ENCODE results near the gene C2orf42. TPM values are rescaled to one million over a fixed set of nuclear protein-coding genes. Genes with fewer than 3 reads are reported as not detected.

The C2orf42 gene
- total and polyA plus RNA-seq, 4 donors: 8.1 to 20.6 (median 13.7) TPM

DNA sequence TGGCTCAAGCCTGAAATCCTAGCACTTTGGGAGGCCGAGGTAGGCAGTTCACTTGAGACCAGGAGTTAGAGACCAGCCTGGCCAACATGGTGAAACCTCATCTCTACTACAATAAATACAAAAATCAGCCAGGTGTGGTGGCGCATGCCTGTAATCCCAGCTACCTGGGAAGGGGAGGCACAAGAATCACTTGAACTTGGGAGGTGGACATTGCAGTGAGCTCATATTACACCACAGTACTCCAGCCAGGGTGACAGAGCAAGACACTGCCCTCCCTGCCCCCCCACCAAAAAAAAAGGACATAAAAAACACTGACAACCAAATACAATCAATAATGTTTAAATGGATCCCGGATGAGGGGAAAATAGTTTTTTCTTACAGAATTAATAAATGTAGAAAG is 49.8 kb upstream of the C2orf42 start:
- WGBS: 89% methylated on average over 3 of the region's 3 CpGs
- no peak for TF ChIP-seq JUND (IDR thresholded peaks at IDR 0.05)
- TF ChIP-seq EGR1 (IDR thresholded peaks at IDR 0.05; ENCODE audit: low read depth in 2 of 2): no peak
- TF ChIP-seq GABPA (IDR thresholded peaks at IDR 0.05 in 1 of 2, conservative IDR thresholded peaks at IDR 0.05 in 1 of 2): no peak
- TF ChIP-seq NR2F2 (IDR thresholded peaks at IDR 0.05): no peak
- no peak for TF ChIP-seq YY1 (IDR thresholded peaks at IDR 0.05)
- TF ChIP-seq HNF4A (conservative IDR thresholded peaks at IDR 0.05): no peak
- TF ChIP-seq, protein P1, sequence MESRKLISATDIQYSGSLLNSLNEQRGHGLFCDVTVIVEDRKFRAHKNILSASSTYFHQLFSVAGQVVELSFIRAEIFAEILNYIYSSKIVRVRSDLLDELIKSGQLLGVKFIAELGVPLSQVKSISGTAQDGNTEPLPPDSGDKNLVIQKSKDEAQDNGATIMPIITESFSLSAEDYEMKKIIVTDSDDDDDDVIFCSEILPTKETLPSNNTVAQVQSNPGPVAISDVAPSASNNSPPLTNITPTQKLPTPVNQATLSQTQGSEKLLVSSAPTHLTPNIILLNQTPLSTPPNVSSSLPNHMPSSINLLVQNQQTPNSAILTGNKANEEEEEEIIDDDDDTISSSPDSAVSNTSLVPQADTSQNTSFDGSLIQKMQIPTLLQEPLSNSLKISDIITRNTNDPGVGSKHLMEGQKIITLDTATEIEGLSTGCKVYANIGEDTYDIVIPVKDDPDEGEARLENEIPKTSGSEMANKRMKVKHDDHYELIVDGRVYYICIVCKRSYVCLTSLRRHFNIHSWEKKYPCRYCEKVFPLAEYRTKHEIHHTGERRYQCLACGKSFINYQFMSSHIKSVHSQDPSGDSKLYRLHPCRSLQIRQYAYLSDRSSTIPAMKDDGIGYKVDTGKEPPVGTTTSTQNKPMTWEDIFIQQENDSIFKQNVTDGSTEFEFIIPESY (IDR thresholded peaks at IDR 0.05): no peak
- TF ChIP-seq, protein P2, sequence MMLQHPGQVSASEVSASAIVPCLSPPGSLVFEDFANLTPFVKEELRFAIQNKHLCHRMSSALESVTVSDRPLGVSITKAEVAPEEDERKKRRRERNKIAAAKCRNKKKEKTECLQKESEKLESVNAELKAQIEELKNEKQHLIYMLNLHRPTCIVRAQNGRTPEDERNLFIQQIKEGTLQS (IDR thresholded peaks at IDR 0.05): no peak
- TF ChIP-seq, protein P3, sequence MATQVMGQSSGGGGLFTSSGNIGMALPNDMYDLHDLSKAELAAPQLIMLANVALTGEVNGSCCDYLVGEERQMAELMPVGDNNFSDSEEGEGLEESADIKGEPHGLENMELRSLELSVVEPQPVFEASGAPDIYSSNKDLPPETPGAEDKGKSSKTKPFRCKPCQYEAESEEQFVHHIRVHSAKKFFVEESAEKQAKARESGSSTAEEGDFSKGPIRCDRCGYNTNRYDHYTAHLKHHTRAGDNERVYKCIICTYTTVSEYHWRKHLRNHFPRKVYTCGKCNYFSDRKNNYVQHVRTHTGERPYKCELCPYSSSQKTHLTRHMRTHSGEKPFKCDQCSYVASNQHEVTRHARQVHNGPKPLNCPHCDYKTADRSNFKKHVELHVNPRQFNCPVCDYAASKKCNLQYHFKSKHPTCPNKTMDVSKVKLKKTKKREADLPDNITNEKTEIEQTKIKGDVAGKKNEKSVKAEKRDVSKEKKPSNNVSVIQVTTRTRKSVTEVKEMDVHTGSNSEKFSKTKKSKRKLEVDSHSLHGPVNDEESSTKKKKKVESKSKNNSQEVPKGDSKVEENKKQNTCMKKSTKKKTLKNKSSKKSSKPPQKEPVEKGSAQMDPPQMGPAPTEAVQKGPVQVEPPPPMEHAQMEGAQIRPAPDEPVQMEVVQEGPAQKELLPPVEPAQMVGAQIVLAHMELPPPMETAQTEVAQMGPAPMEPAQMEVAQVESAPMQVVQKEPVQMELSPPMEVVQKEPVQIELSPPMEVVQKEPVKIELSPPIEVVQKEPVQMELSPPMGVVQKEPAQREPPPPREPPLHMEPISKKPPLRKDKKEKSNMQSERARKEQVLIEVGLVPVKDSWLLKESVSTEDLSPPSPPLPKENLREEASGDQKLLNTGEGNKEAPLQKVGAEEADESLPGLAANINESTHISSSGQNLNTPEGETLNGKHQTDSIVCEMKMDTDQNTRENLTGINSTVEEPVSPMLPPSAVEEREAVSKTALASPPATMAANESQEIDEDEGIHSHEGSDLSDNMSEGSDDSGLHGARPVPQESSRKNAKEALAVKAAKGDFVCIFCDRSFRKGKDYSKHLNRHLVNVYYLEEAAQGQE (IDR thresholded peaks at IDR 0.05): no peak
- no peak for TF ChIP-seq TAF1 (conservative IDR thresholded peaks at IDR 0.05)
- TF ChIP-seq RAD21 (IDR thresholded peaks at IDR 0.05): no peak
- no peak for TF ChIP-seq FOXA2 (IDR thresholded peaks at IDR 0.05)
- Histone ChIP-seq H3K36me3 (ENCODE audit: control insufficient read depth in 4 of 4, insufficient read depth in 3 of 4, low read depth in 1 of 4, low read length in 3 of 4) (peaks cover 0 to 6% (median 2%) of the 10 kb centered on the region in 4 donors), H3K9me3 (ENCODE audit: control insufficient read depth in 4 of 4, low read length in 3 of 4) (no peaks in the 10 kb centered on the region), H3K9ac (ENCODE audit: low read depth in 1 of 2, low read length in 2 of 2) (no peak overlapping the region), H3K4me3 (ENCODE audit: low read depth in 1 of 3, low read length in 3 of 3) (no peak overlapping the region), H3K4me1 (ENCODE audit: control insufficient read depth in 4 of 4, insufficient read depth in 4 of 4, low read length in 3 of 4) (peaks cover 0 to 12% (median 8%) of the 10 kb centered on the region in 4 donors), H3K27me3 (ENCODE audit: control insufficient read depth in 4 of 4, insufficient read depth in 4 of 4, low read length in 3 of 4) (no peaks in the 10 kb centered on the region), H3K27ac (ENCODE audit: low read depth in 1 of 2, low read length in 2 of 2) (no peak overlapping the region)
- no peak for DNase-seq (ENCODE audit: low spot score)

DNA sequence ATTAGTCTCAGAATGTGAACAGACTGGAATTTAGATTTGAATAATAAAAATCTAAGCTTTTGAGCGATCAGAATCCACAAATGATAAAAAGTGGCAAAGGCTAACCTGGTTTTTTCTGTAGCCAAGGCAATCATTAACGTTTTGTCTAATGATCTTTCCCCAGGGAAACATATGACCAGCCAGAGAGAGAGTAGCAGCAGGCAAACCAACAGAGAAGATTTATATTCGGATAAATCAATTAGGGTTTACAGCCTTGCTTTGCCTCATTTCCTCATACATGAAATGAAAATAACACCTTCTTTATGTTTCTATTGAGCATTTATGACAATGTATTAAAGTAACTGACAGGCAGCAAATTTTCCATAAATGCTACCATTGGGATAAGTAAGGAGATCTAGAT is 43.1 kb upstream of the C2orf42 start:
- Histone ChIP-seq H3K36me3 (ENCODE audit: control insufficient read depth in 4 of 4, insufficient read depth in 3 of 4, low read depth in 1 of 4, low read length in 3 of 4) (peaks cover 5 to 16% (median 11%) of the 10 kb centered on the region in 4 donors), H3K9me3 (ENCODE audit: control insufficient read depth in 4 of 4, low read length in 3 of 4) (no peaks in the 10 kb centered on the region), H3K27ac (ENCODE audit: low read depth in 1 of 2, low read length in 2 of 2) (peak overlapping the region; percentile 7 to 18), H3K4me1 (ENCODE audit: control insufficient read depth in 4 of 4, insufficient read depth in 4 of 4, low read length in 3 of 4) (peaks cover 2 to 12% (median 7%) of the 10 kb centered on the region in 4 donors), H3K27me3 (ENCODE audit: control insufficient read depth in 4 of 4, insufficient read depth in 4 of 4, low read length in 3 of 4) (no peaks in the 10 kb centered on the region), H3K4me3 (ENCODE audit: low read depth in 1 of 3, low read length in 3 of 3) (no peak overlapping the region), H3K9ac (ENCODE audit: low read depth in 1 of 2, low read length in 2 of 2) (no peak overlapping the region)
- 27% methylated on average over 3 of the region's 3 CpGs for WGBS
- TF ChIP-seq RAD21 (IDR thresholded peaks at IDR 0.05): peak in 1 of 2 donors; percentile 37
- TF ChIP-seq HNF4A (conservative IDR thresholded peaks at IDR 0.05): peak in 1 of 2 donors; percentile 36
- TF ChIP-seq, protein P4, sequence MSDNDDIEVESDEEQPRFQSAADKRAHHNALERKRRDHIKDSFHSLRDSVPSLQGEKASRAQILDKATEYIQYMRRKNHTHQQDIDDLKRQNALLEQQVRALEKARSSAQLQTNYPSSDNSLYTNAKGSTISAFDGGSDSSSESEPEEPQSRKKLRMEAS (IDR thresholded peaks at IDR 0.05): no peak
- peak; percentile 11 for TF ChIP-seq YY1 (IDR thresholded peaks at IDR 0.05)
- peak; percentile 30 for TF ChIP-seq SP1 (IDR thresholded peaks at IDR 0.05)
- DNase-seq (ENCODE audit: low spot score): no peak

Measured in liver (tissue), 9 donors.